HUES6 (cell line): ENCODE data around the gene NR1H2.
"Not testable (repeated sequence)": the region's sequence is repeated elsewhere in the genome, so short reads cannot be mapped to it uniquely, and the experiment has no call there.

ENCODE experiments used
- H3K27ac ChIP-seq: 2 replicates; pipeline ENCODE4 v1.7.0; 2013; ENCODE audit warnings: low read depth, mild to moderate bottlenecking, low read length, inconsistent platforms
- H3K27me3 ChIP-seq: 2 replicates; pipeline ENCODE4 v1.6.1; 2013; ENCODE audit warnings: low read length; ENCODE audit not compliant: control insufficient read depth, insufficient read depth
- H3K36me3 ChIP-seq: 2 replicates; pipeline ENCODE4 v1.6.1; 2013; ENCODE audit warnings: low read length; ENCODE audit not compliant: control insufficient read depth, insufficient read depth
- H3K4me1 ChIP-seq: 2 replicates; pipeline ENCODE4 v1.6.1; 2013; ENCODE audit warnings: low read length; ENCODE audit not compliant: control insufficient read depth, insufficient read depth
- H3K4me3 ChIP-seq: 2 replicates; pipeline ENCODE4 v1.5.1; 2013; ENCODE audit warnings: low read depth, low read length
- H3K9ac ChIP-seq: one replicate; pipeline ENCODE4 v1.6.1; 2013; ENCODE audit warnings: mild to moderate bottlenecking, low read length
- H3K9me3 ChIP-seq: 2 replicates; pipeline ENCODE4 v1.6.1; 2013; ENCODE audit warnings: low read depth, low read length; ENCODE audit not compliant: control insufficient read depth, insufficient read depth

NR1H2 gene

DNA sequence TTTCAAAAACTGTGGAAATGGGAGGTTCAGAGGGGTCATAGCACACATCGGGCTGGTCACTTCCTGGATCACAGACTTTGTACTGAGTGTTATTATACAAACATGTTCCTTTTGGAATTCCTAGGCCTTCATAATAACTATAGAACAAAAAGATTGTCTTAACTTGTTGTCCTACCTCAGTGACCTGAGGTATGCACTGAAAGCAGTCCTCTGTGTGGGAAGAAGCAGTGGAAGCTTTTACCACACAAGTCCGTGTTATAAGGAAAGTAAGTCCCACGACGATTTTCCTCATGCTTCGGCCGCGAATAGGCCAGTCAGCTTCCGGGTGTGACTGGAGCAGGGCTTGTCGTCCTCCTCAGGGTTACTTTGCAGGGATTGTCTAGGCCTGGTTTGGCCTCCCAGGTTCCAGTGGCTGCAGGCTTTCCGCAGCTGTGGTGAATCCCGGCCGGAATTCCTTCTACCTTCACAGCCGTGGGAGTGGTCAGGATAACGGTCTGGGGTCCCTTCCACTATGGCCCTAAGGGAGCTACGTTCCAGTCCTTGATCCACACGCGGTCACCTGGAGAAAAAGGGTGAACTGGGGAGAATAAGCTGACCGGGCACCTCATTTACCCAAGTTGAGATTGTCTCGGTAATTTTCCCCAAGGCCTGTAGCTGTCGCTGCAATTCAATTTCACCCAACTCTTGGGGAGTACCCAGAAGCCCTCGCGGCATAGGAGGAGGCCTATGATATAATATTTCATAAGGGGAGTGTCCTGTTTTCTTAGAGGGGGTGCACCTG lies 26.8 kb upstream of the NR1H2 start:
- Histone ChIP-seq H3K9ac (no peak overlapping the region), H3K36me3 (no peaks in the 10 kb centered on the region), H3K27me3 (no peaks in the 10 kb centered on the region), H3K9me3 (peaks cover 7% of the 10 kb centered on the region; the same call in 1 of the 2 replicates), H3K4me1 (no peaks in the 10 kb centered on the region), H3K27ac (no peak overlapping the region), H3K4me3 (no peak overlapping the region)

DNA sequence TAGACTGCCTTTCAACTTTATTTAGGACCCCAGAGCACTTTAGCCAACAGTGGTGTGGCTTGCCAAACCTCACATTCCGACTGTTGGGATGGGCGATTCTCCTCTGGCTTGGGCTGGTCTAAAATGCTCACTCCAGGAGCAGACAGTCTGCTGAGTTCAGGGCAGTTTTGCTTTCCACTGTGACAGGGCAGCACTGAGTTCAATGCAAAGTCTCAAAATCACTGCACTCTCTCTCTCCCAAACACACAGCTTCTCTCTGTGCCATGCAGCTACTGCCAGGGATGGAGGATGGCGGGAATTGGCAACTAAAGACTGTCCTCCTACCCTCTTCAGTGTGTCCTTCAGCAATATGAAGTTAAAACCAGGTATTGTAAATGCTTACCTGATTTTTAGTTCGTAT lies 24.0 kb upstream of the NR1H2 start:
- H3K36me3 ChIP-seq, result no peaks in the 10 kb centered on the region
- no peaks in the 10 kb centered on the region for H3K9me3 ChIP-seq
- no peak overlapping the region for H3K4me3 ChIP-seq
- H3K27me3 ChIP-seq, result no peaks in the 10 kb centered on the region
- no peaks in the 10 kb centered on the region for H3K4me1 ChIP-seq
- no peak overlapping the region for H3K9ac ChIP-seq
- no peak overlapping the region for H3K27ac ChIP-seq

DNA sequence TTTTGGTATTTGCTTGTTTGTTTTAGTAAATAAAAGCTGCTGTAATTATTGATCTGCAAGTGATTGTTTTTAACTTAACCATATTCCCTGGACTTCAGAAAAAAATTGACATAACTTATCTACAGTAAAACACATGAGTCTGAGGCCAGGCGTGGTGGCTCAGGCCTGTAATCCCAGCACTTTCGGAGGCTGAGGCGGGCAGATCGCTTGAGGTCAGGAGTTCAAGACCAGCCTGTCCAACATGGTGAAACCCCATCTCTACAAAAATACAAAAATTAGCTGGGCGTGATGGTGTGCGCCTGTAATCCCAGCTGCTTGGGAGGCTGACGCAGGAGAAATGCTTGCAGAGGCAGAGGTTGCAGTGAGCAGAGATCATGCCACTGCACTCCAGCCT lies 22.8 kb upstream of the NR1H2 start:
- not testable (repeated sequence) for H3K4me1 ChIP-seq, H3K9ac ChIP-seq, H3K36me3 ChIP-seq, H3K27me3 ChIP-seq, H3K27ac ChIP-seq, H3K9me3 ChIP-seq, H3K4me3 ChIP-seq

DNA sequence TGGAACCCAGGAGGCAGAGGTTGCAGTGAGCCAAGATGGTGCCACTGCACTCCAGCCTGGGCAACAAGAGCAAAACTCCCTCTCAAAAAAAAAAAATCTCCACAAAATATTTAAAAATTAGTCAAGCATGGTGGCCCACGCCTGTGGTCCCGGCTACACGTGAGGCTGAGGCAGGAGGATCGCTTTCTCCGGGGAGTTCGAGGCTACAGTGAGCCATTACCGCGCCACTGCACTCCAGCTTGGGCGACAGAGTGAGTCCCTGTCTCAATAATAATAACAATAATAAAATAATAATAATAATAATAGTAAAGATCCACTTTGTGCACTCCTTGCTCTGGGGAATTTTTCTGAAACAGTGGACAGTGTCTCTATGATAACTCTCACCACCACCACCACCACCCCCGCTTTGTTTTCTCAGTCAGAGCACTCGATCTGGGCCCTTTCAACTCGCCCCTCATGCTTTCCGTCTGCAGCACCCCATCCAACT lies 19.5 kb upstream of the NR1H2 start:
- no peaks in the 10 kb centered on the region for H3K36me3 ChIP-seq
- no peak overlapping the region for H3K4me3 ChIP-seq
- H3K27me3 ChIP-seq, result no peaks in the 10 kb centered on the region
- H3K27ac ChIP-seq, result no peak overlapping the region
- H3K9me3 ChIP-seq, result no peaks in the 10 kb centered on the region
- H3K4me1 ChIP-seq, result 0 out of 2 replicates have a peak, but pooled peaks cover 2% of the 10 kb centered on the region
- no peak overlapping the region for H3K9ac ChIP-seq

DNA sequence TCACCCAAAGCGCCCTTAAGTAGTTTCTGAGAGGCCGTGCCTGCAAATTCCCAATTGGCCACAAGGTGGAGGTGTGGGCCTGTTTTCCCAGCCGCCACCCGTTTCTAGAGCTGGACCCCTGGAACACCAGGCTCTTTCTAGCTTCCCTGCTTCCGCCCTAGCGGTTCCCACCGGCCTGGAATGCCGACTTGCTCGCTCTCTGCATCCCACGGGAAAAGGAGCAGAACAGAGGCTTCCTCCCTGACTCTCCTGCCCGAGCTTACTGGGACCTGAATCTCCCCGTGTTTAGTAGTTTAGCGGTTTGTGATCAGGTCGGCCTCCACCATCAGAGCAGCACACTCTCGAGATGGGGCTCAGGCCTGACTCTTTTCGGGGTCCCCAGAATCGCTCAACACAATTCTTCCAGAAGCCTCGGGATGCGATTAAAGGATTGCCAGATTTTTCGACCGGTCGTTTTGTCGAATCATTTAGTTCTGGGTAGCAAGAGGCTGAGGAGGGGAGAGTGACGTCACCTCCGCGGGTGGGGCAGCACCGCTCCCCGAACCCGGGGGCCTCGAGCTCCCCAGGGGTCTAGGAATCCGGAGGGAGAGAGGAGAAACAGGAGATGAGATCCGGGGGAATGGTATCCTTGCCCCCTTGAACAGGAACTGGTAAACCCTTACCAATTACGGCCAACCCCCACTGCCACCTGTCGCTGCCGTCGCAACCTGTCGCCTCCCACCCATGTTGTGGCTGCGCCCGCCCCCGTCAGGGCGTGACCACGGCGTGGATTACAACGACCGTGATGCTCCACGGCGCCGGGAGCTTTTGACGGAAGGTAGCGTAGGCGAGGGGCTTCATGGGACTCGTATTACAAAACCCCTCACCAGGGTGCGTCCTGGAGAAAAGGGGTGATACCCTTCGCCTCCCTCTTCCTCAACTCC lies 18.8 kb upstream of the NR1H2 start:
- H3K4me1 ChIP-seq, result 0 out of 2 replicates have a peak, but pooled peaks cover 2% of the 10 kb centered on the region
- no peak overlapping the region for H3K27ac ChIP-seq
- no peaks in the 10 kb centered on the region; the same call in 1 of the 2 replicates for H3K27me3 ChIP-seq
- H3K9ac ChIP-seq, result no peak overlapping the region
- H3K4me3 ChIP-seq, result peak overlapping the region; percentile 24; the same call in 1 of the 2 replicates
- H3K36me3 ChIP-seq, result no peaks in the 10 kb centered on the region
- H3K9me3 ChIP-seq, result no peaks in the 10 kb centered on the region

DNA sequence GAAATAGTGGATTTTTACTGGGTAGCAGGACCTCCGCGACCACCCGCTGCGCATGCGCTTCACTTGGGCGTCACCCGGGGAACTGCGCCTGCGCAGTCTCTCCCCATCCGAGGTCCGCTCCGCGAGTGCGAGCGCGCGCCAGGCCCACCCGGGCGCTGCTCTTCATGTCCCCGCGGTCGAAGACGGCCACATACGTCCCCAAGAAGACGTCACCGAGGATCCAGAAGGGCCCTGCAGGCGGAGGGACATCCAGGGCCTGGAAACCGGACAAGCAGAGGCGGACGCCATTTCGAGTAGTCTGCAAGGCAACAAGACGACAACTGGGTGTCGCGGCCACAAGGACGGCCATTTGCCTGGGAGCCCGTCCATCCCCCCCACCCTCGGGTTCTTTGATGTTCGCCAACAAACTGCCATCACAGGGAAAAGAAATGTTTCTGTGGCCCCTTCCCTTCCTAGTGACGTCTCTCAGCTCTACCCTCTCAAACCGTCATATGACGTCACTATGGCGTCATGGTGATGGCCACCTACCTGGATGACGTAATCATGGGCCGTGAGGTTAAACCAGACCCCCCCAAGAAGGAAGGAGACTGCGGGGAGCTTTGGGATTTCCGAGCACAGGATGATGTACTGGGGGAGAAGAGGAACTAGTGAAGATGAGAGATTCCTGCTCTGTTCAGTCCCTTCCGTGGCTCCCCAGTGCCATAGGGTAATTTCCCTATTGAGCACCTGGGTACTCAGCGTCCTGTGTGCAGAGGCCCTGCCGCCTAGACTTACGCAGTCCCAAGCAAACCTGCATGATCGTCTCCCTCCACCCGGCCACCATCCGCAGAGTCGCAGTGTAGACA lies 17.6 kb upstream of the NR1H2 start:
- no peak overlapping the region for H3K27ac ChIP-seq

DNA sequence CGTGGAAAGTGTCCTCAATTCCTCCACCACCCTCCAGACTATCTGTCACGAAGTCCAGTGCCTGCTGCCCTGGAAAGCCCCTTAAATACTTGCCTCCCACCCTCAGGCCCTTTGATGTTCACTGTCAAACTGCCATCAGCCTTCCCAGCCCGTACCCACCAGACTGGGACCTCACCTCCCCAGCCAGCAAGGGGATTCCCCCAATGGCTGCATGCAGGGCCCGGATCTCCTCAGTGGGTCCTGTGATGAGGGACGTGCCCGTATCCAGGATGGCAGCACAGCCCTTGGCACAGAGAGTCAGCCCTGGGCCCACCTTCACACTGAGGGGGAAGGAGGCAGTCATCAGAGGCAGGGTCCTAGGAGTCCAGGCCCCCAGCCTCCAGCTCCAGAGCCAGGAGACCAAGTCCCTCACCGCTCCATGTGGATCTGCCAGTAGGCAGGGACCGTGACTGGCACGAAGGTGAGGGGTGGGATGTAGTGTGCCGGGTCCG lies 16.9 kb upstream of the NR1H2 start:
- H3K27ac ChIP-seq, result no peak overlapping the region
- H3K27me3 ChIP-seq, result no peaks in the 10 kb centered on the region; the same call in 1 of the 2 replicates
- H3K9ac ChIP-seq, result no peak overlapping the region
- H3K9me3 ChIP-seq, result no peaks in the 10 kb centered on the region
- H3K4me1 ChIP-seq, result 0 out of 2 replicates have a peak, but pooled peaks cover 2% of the 10 kb centered on the region
- no peak overlapping the region for H3K4me3 ChIP-seq
- no peaks in the 10 kb centered on the region for H3K36me3 ChIP-seq

More for the DNA sequence above, 17.6 kb upstream of the NR1H2 start:
- no peak overlapping the region for H3K9ac ChIP-seq
- no peaks in the 10 kb centered on the region for H3K9me3 ChIP-seq
- H3K4me3 ChIP-seq, result peak overlapping the region; percentile 48; the same call in 1 of the 2 replicates
- no peaks in the 10 kb centered on the region for H3K36me3 ChIP-seq
- no peaks in the 10 kb centered on the region; the same call in 1 of the 2 replicates for H3K27me3 ChIP-seq
- 0 out of 2 replicates have a peak, but pooled peaks cover 2% of the 10 kb centered on the region for H3K4me1 ChIP-seq

DNA sequence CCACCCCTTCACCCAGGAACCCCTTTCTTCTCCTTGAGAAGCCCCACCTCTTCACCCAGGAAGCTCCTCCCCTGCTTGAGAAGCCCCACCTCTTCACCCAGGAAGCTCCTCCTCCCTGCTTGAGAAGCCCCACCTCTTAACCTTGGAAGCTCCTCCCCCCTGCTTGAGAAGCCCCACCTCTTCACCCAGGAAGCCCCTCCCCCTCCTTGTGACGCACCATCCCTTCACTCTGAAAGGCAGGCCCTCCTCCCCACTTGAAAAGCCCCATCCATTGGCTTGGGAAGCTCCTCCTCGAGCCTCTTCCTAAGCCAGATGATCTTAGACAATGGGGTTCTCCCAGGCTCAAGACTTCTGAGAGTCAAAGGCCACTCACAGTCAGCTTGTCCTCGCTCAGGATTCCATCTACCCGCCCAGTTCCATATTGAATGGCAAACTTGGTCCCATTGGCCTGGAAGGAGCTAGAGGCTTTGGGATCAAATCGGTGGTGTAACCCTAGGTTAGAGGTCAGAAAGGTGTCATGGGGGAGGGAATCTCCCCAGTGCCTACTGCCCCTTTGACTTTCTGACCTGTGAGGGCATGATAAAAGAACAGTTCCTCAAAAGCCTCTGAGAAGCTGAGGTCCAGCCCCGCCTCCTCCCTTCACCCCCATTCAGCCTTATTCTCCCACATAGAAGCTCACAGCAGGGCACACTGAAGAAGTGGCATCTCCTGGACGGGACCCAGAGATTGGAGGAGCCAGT lies 14.8 kb upstream of the NR1H2 start:
- Histone ChIP-seq H3K9ac (no peak overlapping the region), H3K4me3 (no peak overlapping the region), H3K27me3 (no peaks in the 10 kb centered on the region; the same call in 1 of the 2 replicates), H3K27ac (no peak overlapping the region), H3K4me1 (0 out of 2 replicates have a peak, but pooled peaks cover 2% of the 10 kb centered on the region), H3K9me3 (no peaks in the 10 kb centered on the region), H3K36me3 (no peaks in the 10 kb centered on the region)

DNA sequence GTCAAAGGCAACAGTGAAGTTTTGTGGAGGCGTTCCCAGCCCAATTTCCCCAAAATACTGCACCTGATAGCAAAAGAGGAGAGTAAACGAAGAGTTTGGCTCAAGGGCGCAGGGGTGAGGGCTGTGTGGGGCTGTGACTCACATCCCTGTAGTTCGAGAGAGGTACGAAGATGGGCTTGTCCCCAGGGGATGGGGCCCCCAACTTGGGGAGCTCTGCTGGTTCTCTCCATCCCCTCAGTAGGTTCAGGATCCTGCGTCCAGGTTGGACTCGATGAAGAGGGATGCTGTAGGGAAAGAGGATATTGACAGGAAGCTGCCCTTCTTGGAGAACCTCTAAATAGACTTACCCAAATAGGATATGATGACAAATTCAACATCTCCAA lies 14.2 kb upstream of the NR1H2 start:
- Histone ChIP-seq H3K9ac (no peak overlapping the region), H3K9me3 (no peaks in the 10 kb centered on the region), H3K36me3 (no peaks in the 10 kb centered on the region), H3K27me3 (no peaks in the 10 kb centered on the region; the same call in 1 of the 2 replicates), H3K4me3 (no peak overlapping the region), H3K27ac (no peak overlapping the region), H3K4me1 (0 out of 2 replicates have a peak, but pooled peaks cover 2% of the 10 kb centered on the region)
